ENCODE data around the gene MAP3K7CL.

Gene MAP3K7CL

DNA sequence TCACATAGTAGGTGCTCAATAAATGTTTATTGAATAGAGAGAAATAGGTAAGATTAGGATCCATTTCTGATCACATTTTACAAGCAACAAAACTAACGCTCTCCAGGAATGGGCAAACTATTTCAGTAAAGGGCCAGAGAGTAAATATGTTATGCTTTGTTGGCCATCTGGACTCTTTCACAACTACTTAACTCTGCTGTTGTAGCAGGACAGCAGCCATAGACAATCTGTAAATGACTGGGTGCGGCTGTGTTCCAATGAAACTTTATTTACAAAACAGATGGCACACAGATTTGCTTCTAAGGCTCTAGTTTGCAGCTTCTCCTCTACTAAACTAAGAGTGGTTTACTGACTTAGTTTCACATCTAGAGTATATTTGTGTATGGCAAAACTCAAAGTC, 85.3 kb downstream of the MAP3K7CL start:
- no peak for DNase-seq (ENCODE audit: low spot score)
- TF ChIP-seq, protein P1, sequence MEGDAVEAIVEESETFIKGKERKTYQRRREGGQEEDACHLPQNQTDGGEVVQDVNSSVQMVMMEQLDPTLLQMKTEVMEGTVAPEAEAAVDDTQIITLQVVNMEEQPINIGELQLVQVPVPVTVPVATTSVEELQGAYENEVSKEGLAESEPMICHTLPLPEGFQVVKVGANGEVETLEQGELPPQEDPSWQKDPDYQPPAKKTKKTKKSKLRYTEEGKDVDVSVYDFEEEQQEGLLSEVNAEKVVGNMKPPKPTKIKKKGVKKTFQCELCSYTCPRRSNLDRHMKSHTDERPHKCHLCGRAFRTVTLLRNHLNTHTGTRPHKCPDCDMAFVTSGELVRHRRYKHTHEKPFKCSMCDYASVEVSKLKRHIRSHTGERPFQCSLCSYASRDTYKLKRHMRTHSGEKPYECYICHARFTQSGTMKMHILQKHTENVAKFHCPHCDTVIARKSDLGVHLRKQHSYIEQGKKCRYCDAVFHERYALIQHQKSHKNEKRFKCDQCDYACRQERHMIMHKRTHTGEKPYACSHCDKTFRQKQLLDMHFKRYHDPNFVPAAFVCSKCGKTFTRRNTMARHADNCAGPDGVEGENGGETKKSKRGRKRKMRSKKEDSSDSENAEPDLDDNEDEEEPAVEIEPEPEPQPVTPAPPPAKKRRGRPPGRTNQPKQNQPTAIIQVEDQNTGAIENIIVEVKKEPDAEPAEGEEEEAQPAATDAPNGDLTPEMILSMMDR (IDR thresholded peaks at IDR 0.05; ENCODE audit: extremely low read depth, missing control alignments): no peak

DNA sequence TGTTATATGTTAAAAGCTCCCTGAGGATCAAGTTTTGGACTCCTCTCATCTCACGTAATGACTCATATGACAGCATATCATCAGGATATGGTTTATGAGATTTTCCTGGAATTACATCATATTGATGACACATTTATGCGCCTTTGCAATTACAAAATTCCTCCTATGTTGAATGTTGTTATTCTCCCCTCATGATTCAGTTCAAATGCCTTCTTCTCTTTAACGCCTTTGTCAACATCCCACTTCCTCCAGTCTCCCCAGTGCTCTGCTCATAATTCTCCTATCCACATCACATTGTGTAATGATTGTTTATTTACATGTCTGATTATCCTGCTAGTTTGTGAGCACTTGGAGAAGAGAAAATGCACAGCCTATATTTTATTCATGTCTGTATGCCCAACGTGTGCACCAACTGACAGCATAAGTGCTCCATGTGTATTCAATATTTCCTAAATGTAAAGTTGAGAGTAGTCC, 87.4 kb downstream of the MAP3K7CL start:
- DNase-seq (ENCODE audit: low spot score): no peak

DNA sequence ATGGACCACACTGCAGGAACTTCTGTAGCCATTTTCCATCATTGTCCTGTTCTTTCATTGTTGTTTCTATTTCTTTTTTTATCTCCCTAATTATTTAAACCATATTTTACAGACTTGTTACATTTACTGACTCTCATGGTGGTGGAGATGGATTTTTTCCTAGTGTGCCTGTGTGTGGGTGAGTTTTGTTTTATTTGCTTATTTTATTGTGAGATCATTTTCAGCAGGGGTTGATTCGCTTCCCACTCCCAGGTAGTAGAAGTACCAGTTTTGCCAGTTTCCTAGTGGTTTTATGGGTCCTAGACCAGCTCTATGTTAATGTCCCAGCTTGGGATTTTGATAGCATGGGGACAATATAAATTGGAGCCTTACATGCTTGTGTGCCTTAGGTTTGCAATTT, 88.3 kb downstream of the MAP3K7CL start:
- TF ChIP-seq, protein P1 (IDR thresholded peaks at IDR 0.05; ENCODE audit: extremely low read depth, missing control alignments): no peak
- DNase-seq (ENCODE audit: low spot score): no peak

More for the DNA sequence above, 87.4 kb downstream of the MAP3K7CL start:
- TF ChIP-seq, protein P1 (IDR thresholded peaks at IDR 0.05; ENCODE audit: extremely low read depth, missing control alignments): no peak

DNA sequence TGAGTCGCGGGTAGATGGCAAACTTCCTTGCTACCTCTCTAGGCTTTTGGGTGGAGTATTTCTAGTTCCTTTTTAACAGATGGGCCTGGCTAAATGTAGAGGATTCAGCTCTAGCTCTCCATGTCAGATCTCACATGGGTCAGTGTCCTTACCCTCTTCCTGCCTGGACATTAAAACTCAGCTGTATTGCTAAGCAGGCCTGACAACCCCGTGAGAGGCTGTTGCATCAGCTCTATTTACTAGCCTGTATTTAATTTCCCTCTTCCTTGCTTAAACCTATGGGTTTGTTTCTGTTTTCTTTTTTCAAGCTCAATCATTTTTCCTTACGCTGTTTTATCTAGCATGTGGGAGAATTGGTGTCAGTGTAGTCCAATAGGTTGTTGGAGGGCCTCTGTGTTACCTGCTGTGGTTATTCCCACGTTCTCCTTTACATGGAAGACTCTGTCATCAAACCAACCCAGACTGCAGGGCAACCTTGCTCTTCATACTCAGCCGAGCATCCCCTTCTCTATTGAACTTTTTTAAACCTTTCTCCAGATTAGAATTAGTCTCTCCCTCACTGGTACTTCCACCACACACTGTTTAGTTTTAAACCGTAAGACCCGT, 88.8 kb downstream of the MAP3K7CL start:
- TF ChIP-seq, protein P1 (IDR thresholded peaks at IDR 0.05; ENCODE audit: extremely low read depth, missing control alignments): no peak
- no peak for DNase-seq (ENCODE audit: low spot score)

DNA sequence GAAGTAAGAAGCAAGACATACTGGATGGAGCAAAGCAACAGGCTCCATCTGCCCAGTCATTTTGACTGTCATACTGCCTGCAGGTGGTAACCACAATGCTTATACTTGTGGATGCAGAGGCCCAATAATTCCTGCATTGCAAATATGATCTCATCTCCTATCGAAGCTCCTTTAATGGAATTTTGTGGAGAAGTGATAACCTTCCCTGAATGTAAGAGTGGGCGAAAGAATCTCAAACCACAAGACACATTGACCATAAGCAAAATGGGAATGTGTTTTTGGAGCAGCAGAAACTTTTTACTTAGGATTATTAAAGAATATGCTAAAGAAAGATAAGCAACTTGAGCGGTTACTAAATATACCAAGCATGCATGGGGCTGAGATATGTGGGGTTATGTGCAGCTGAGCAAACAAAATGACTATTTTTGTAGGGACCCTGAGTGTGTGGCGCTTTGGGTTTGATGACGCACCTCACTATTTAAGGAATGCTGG, 90.9 kb downstream of the MAP3K7CL start:
- TF ChIP-seq, protein P1 (IDR thresholded peaks at IDR 0.05; ENCODE audit: extremely low read depth, missing control alignments): no peak
- no peak for DNase-seq (ENCODE audit: low spot score)

DNA sequence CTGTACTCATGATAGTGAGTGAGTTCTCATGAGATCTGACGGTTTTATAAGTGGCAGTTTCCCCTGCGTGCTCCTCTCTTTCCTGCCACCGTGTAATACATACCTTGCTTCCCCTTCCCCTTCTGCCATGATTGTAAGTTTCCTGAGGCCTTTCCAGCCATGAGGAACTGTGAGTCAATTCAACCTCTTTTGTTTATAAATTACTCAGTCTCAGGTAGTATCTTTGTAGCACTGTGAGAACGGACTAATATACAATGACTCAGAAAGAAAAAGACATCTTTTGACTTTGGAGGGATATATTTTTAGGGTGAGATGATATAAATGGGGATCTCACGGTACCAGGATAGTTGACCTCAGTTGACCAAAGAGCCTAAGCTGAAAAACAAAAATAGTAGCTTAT, 93.6 kb downstream of the MAP3K7CL start:
- TF ChIP-seq, protein P1 (IDR thresholded peaks at IDR 0.05; ENCODE audit: extremely low read depth, missing control alignments): no peak
- no peak for DNase-seq (ENCODE audit: low spot score)
